Stimulated activated CD8-positive, alpha-beta memory T cell treated with anti-CD3 and anti-CD28 coated beads, Interleukin-12 subunit alpha, Interleukin-12 subunit beta, amount 100 ng/mL, for 1 hour (primary cell): ENCODE data around the gene ELK4.

Source experiments
- DNase-seq: peaks from one replicate; pipeline ENCODE4 v3.0.0-alpha.2; 2020; ENCODE audit warnings: low read depth

Gene ELK4

GRCh38 chr1:205595435-205595834 lies 36.4 kb downstream of the ELK4 start:
- no peak for DNase-seq

- no peak for DNase-seq
Measured at GRCh38 chr1:205594846-205595245, 37.0 kb downstream of the ELK4 start.

- no peak for DNase-seq
Measured at GRCh38 chr1:205593967-205594366, 37.8 kb downstream of the ELK4 start.

- DNase-seq: no peak
Measured at GRCh38 chr1:205593532-205593931, 38.3 kb downstream of the ELK4 start.

GRCh38 chr1:205592443-205593003 lies 39.3 kb downstream of the ELK4 start:
- no peak for DNase-seq

- DNase-seq: peak; percentile 85
Measured at GRCh38 chr1:205591522-205592351, 40.1 kb downstream of the ELK4 start.

GRCh38 chr1:205590777-205591513 lies 40.9 kb downstream of the ELK4 start:
- DNase-seq: no peak

- DNase-seq: no peak
Measured at GRCh38 chr1:205590457-205590768, 41.4 kb downstream of the ELK4 start.

GRCh38 chr1:205589618-205590456 lies 42.0 kb downstream of the ELK4 start:
- DNase-seq: no peak

- no peak for DNase-seq
Measured at GRCh38 chr1:205589046-205589445, 42.8 kb downstream of the ELK4 start.

GRCh38 chr1:205588636-205589035 lies 43.2 kb downstream of the ELK4 start:
- DNase-seq: no peak

GRCh38 chr1:205587581-205587980 lies 44.2 kb downstream of the ELK4 start:
- DNase-seq: no peak

- DNase-seq: no peak
Measured at GRCh38 chr1:205585835-205586785, 45.7 kb downstream of the ELK4 start.

- DNase-seq: no peak
Measured at GRCh38 chr1:205585169-205585834, 46.5 kb downstream of the ELK4 start.

- no peak for DNase-seq
Measured at GRCh38 chr1:205584732-205585131, 47.1 kb downstream of the ELK4 start.

GRCh38 chr1:205583461-205584130 lies 48.2 kb downstream of the ELK4 start:
- no peak for DNase-seq

- DNase-seq: no peak
Measured at GRCh38 chr1:205582471-205583291, 49.1 kb downstream of the ELK4 start.

GRCh38 chr1:205582046-205582445 lies 49.8 kb downstream of the ELK4 start:
- no peak for DNase-seq

- no peak for DNase-seq
Measured at GRCh38 chr1:205581321-205581980, 50.4 kb downstream of the ELK4 start.
